ENCODE data around the gene TRIM9. TPM values are rescaled to one million over a fixed set of nuclear protein-coding genes. Genes with fewer than 3 reads are reported as not detected.

TRIM9 gene
- total RNA-seq, 2 donors from 2014 or later = 0.78 to 9.2 TPM

DNA sequence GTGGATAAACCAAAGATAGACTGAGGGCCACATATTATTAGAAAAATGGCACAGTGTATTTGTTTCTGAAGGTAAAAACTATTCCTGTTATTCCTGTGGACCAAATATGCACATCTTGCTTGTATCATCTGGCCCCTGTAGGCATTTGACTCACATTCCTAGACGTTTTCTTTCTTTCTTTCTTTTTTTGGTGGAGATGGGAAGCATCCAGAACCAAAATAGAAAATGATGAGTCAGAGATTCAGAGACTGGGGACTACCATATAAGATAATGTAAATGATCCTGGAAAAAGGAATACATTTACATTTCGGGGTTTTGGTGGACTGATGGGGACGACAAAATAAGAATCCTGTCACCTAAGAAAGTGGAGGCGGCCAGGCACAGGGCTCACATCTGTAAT, 24.2 kb downstream of the TRIM9 start:
- Histone ChIP-seq H3K4me1 (peaks cover 5% of the 10 kb centered on the region), H3K4me3 (no peak overlapping the region), H3K36me3 (replicated peaks in 1 of 2; ENCODE audit: insufficient read depth in 1 of 2, low read depth in 2 of 2) (no peaks in the 10 kb centered on the region), H3K27ac (no peak overlapping the region), H3K27me3 (no peaks in the 10 kb centered on the region), H3K9me3 (no peaks in the 10 kb centered on the region)
- TF ChIP-seq POLR2A (IDR thresholded peaks at IDR 0.05) (no peak), CTCF (IDR thresholded peaks at IDR 0.05) (no peak)
- intact Hi-C loops (cut with DNase I) = no loop called here
- DNase-seq (no peak), ATAC-seq (no peak)
- 60 to 78% methylated on average over 4 of the region's 4 CpGs for WGBS, 2 donors

- Histone ChIP-seq H3K27me3 (no peaks in the 10 kb centered on the region), H3K4me1 (peaks cover 5% of the 10 kb centered on the region), H3K4me3 (no peak overlapping the region), H3K9me3 (no peaks in the 10 kb centered on the region), H3K27ac (no peak overlapping the region), H3K36me3 (replicated peaks in 1 of 2; ENCODE audit: insufficient read depth in 1 of 2, low read depth in 2 of 2) (no peaks in the 10 kb centered on the region)
- intact Hi-C loops (cut with DNase I) = no loop called here
- TF ChIP-seq POLR2A (IDR thresholded peaks at IDR 0.05) (no peak), CTCF (IDR thresholded peaks at IDR 0.05) (no peak)
- DNase-seq = no peak
- ATAC-seq = no peak
Measured at GRCh38 chr14:51069055-51069454, 25.9 kb downstream of the TRIM9 start.

DNA sequence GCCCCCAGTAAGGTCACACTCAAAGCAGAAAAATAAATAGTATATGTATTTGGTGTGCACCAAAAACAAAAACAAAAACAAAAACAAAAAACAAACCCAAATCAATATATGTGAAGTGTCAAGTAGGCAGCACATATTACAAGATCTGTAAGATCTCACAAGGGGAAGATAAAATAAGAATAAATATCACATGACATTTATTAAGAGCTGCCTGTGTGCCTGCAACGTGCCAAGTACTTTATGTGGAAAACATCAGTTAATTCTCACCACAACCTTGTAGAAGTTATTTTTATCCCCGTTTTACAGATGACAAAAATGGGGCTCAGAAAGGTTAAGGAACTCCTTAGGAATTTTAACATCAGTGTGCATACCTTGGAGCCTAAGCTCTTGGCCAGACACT, 26.6 kb downstream of the TRIM9 start:
- 54 to 56% methylated on average over 2 of the region's 2 CpGs for WGBS, 2 donors
- ATAC-seq (no peak), DNase-seq (no peak)
- H3K27ac ChIP-seq = no peak overlapping the region
- TF ChIP-seq POLR2A (IDR thresholded peaks at IDR 0.05) (no peak), CTCF (IDR thresholded peaks at IDR 0.05) (no peak)
- H3K9me3 ChIP-seq = no peaks in the 10 kb centered on the region
- H3K4me1 ChIP-seq = peaks cover 5% of the 10 kb centered on the region
- H3K4me3 ChIP-seq = no peak overlapping the region
- no peaks in the 10 kb centered on the region for H3K36me3 ChIP-seq (replicated peaks in 1 of 2; ENCODE audit: insufficient read depth in 1 of 2, low read depth in 2 of 2)
- intact Hi-C loops (cut with DNase I) = no loop called here
- no peaks in the 10 kb centered on the region for H3K27me3 ChIP-seq

GRCh38 chr14:51067295-51067694, 27.6 kb downstream of the TRIM9 start:
- TF ChIP-seq POLR2A (IDR thresholded peaks at IDR 0.05) (no peak), CTCF (IDR thresholded peaks at IDR 0.05) (no peak)
- 70 to 72% methylated on average over 4 of the region's 4 CpGs for WGBS, 2 donors
- DNase-seq (no peak), ATAC-seq (no peak)
- Histone ChIP-seq H3K4me3 (no peak overlapping the region), H3K9me3 (no peaks in the 10 kb centered on the region), H3K27ac (no peak overlapping the region), H3K27me3 (no peaks in the 10 kb centered on the region), H3K36me3 (replicated peaks in 1 of 2; ENCODE audit: insufficient read depth in 1 of 2, low read depth in 2 of 2) (no peaks in the 10 kb centered on the region), H3K4me1 (peaks cover 5% of the 10 kb centered on the region)
- intact Hi-C loops (cut with DNase I) = no loop called here

- Histone ChIP-seq H3K27me3 (no peaks in the 10 kb centered on the region), H3K4me1 (no peaks in the 10 kb centered on the region), H3K27ac (no peak overlapping the region), H3K36me3 (replicated peaks in 1 of 2; ENCODE audit: insufficient read depth in 1 of 2, low read depth in 2 of 2) (no peaks in the 10 kb centered on the region), H3K4me3 (no peak overlapping the region), H3K9me3 (no peaks in the 10 kb centered on the region)
- ATAC-seq (no peak), DNase-seq (no peak)
- intact Hi-C loops (cut with DNase I) = no loop called here
- 67 to 75% methylated on average over 8 of the region's 8 CpGs for WGBS, 2 donors
- TF ChIP-seq CTCF (IDR thresholded peaks at IDR 0.05) (no peak), POLR2A (IDR thresholded peaks at IDR 0.05) (no peak)
Measured at GRCh38 chr14:51066576-51066975, 28.3 kb downstream of the TRIM9 start.
